Activated T-helper 1 cell treated with anti-CD3 and anti-CD28 coated beads, Interleukin-12 subunit alpha, Interleukin-12 subunit beta, Interleukin-2, Interleukin-4 antibody, amounts not matched to agents 30 ng/mL and 10 ng/mL and 1 ng/mL, durations not matched to agents 14 hours and 24 hours and 36 hours (primary cell): ENCODE results near the gene FAM117B. TPM values are rescaled to one million over a fixed set of nuclear protein-coding genes. Genes with fewer than 3 reads are reported as not detected.

ENCODE experiments used
- DNase-seq: peaks from one replicate; pipeline ENCODE4 v3.0.0; 2021; ENCODE audit warnings: low spot score
- H3K27ac Mint-ChIP-seq: one replicate; pipeline ENCODE4 v1.8.0; 2021; ENCODE audit warnings: mild to moderate bottlenecking, mixed read lengths
- H3K27me3 Mint-ChIP-seq: one replicate; pipeline ENCODE4 v1.8.0; 2022; ENCODE audit warnings: mild to moderate bottlenecking, moderate library complexity, mixed read lengths; ENCODE audit not compliant: insufficient read depth
- H3K36me3 Mint-ChIP-seq: one replicate; pipeline ENCODE4 v1.8.0; 2021; ENCODE audit warnings: low read depth, mixed read lengths
- H3K4me1 Mint-ChIP-seq: one replicate; pipeline ENCODE4 v1.8.0; 2021; ENCODE audit warnings: low read depth, mixed read lengths
- H3K4me3 Mint-ChIP-seq: one replicate; pipeline ENCODE4 v1.8.0; 2021; ENCODE audit warnings: mild to moderate bottlenecking, moderate library complexity, mixed read lengths
- H3K9me3 Mint-ChIP-seq: one replicate; pipeline ENCODE4 v1.8.0; 2021; ENCODE audit warnings: mixed read lengths
- intact Hi-C: fragments of 100-400 bp; cut with micrococcal nuclease; formaldehyde crosslinking; loops from one replicate; pipeline ENCODE4 v1.15.1; 2024
- total RNA-seq: library from RNA; stranded (reverse); gene quantifications from 2 replicates; pipeline ENCODE4 v1.2.3, GENCODE V29; 2022

Gene FAM117B
- total RNA-seq, 1 donor from 2014 or later, result 9.3 TPM

- no peak for DNase-seq
- H3K9me3 Mint-ChIP-seq, result no peaks in the 10 kb centered on the region
- intact Hi-C loops, result no loop called here
- no peaks in the 10 kb centered on the region for H3K27me3 Mint-ChIP-seq
- no peaks in the 10 kb centered on the region for H3K4me1 Mint-ChIP-seq
- H3K27ac Mint-ChIP-seq, result no peak overlapping the region
- H3K4me3 Mint-ChIP-seq, result no peak overlapping the region
- no peaks in the 10 kb centered on the region for H3K36me3 Mint-ChIP-seq
Measured at GRCh38 chr2:202817771-202818170, 183.0 kb downstream of the FAM117B start.

GRCh38 chr2:202818321-202818720 lies 183.6 kb downstream of the FAM117B start:
- H3K4me1 Mint-ChIP-seq, result no peaks in the 10 kb centered on the region
- H3K36me3 Mint-ChIP-seq, result no peaks in the 10 kb centered on the region
- no peaks in the 10 kb centered on the region for H3K9me3 Mint-ChIP-seq
- no peaks in the 10 kb centered on the region for H3K27me3 Mint-ChIP-seq
- H3K27ac Mint-ChIP-seq, result no peak overlapping the region
- no peak for DNase-seq
- intact Hi-C loops, result no loop called here
- H3K4me3 Mint-ChIP-seq, result no peak overlapping the region

Other genes with a start within 250 kb of the FAM117B start
- gene ICA1L, start 236.8 kb downstream of the FAM117B start, total RNA-seq, result 5.4 and 5.5 TPM in 2 replicates